Esophagus muscularis mucosa (tissue), 3 donors: ENCODE measurements around the gene DEGS1.

Source experiments
- POLR2A ChIP-seq: fragments of 450-650 bp; IDR thresholded peaks from one replicate; pipeline ENCODE4 v1.6.1; 2017; ENCODE audit warnings: antibody characterized with exemption, moderate library complexity, mild to moderate bottlenecking, low read depth
- POLR2AphosphoS5 ChIP-seq, 2 donors: sonication (generic); formaldehyde crosslinking; IDR thresholded peaks; one replicate each; pipeline ENCODE4 v1.6.1; 2017; ENCODE audit warnings: antibody characterized with exemption in 2 of 2
- TF ChIP-seq, protein P1 (sequence below), 3 experiments: fragments of 200-600 bp in 2 of 3; fragments of 450-650 bp in 1 of 3; sonication (generic) in 2 of 3; IDR thresholded peaks; one replicate each; pipeline ENCODE4 v1.5.1; 2017 to 2019; ENCODE audit warnings: antibody characterized with exemption in 3 of 3, mild to moderate bottlenecking in 2 of 3, moderate library complexity in 1 of 3

DNA sequence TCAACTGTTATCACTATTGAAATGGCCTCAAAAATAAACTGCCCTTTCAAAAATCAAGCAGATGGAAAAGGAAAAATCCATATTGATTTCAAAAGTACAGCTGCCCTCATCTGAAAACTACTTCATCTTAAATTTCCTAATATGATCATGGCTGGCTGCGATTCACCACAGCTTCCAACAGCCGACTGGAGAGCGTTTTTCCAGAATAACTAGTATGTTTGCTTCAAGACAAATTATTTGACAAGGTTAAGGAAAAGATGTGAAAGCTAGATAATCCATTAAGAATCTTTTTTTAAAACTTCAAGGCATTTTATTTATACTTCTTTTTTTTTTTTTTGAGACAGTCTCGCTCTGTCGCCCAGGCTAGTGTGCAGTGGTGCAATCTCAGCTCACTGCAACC lies 4.1 kb upstream of the DEGS1 start:
- TF ChIP-seq, protein P1, sequence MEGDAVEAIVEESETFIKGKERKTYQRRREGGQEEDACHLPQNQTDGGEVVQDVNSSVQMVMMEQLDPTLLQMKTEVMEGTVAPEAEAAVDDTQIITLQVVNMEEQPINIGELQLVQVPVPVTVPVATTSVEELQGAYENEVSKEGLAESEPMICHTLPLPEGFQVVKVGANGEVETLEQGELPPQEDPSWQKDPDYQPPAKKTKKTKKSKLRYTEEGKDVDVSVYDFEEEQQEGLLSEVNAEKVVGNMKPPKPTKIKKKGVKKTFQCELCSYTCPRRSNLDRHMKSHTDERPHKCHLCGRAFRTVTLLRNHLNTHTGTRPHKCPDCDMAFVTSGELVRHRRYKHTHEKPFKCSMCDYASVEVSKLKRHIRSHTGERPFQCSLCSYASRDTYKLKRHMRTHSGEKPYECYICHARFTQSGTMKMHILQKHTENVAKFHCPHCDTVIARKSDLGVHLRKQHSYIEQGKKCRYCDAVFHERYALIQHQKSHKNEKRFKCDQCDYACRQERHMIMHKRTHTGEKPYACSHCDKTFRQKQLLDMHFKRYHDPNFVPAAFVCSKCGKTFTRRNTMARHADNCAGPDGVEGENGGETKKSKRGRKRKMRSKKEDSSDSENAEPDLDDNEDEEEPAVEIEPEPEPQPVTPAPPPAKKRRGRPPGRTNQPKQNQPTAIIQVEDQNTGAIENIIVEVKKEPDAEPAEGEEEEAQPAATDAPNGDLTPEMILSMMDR (IDR thresholded peaks at IDR 0.05) = no peak
- no peak for TF ChIP-seq POLR2A
- no peak for TF ChIP-seq POLR2AphosphoS5 (IDR thresholded peaks at IDR 0.05)
